ENCODE data around the gene RNF212. TPM values are rescaled to one million over a fixed set of nuclear protein-coding genes. Genes with fewer than 3 reads are reported as not detected.

RNF212 gene
- total and polyA plus RNA-seq, 4 donors, result 3.5 to 8.8 (median 5.3) TPM

DNA sequence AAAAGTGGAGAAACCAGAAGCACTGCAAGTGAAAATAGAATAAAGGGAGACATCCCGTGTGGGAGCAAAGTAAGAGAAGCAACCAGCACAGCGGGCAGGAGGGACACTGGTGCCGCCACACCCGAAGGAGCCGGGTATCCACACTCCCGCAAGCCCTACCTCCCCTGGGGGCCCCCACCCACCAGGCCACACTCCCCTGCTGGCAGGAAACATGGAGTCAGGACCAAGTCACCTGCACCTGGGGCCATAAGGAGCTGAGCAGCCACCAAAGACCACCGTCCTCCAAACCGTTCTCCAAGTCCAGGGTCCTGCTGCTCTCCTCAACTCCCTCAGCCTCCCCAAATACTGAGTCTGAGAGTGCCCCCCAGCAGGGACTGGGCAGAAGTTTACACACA, 71.4 kb downstream of the RNF212 start:
- 61 to 76% methylated on average over 8 of the region's 8 CpGs for WGBS, 2 donors
- H3K9ac ChIP-seq (ENCODE audit: insufficient read depth in 1 of 2, low read length in 2 of 2), result peak overlapping the region in 1 of 2 donors; percentile 65
- no peak for TF ChIP-seq CTCF (IDR thresholded peaks at IDR 0.05; ENCODE audit: control extremely low read depth, extremely low read depth)
- H3K4me3 ChIP-seq, result no peak overlapping the region
- no peak overlapping the region for H3K27ac ChIP-seq (ENCODE audit: low read depth in 1 of 2, low read length in 1 of 2)
- H3K9me3 ChIP-seq (ENCODE audit: control insufficient read depth in 4 of 4, insufficient read depth in 3 of 4, low read length in 3 of 4), result no peaks in the 10 kb centered on the region
- no peak for DNase-seq
- no peak for ATAC-seq (ENCODE audit: insufficient read depth, low FRiP score)
- peaks cover 2 to 18% (median 4%) of the 10 kb centered on the region in 3 donors for H3K27me3 ChIP-seq (ENCODE audit: control insufficient read depth in 3 of 3, insufficient read depth in 3 of 3, low read length in 2 of 3)
- H3K36me3 ChIP-seq (ENCODE audit: control insufficient read depth in 4 of 4, insufficient read depth in 4 of 4, low read length in 4 of 4), result no peaks in the 10 kb centered on the region
- H3K4me1 ChIP-seq (ENCODE audit: control insufficient read depth in 5 of 5, insufficient read depth in 5 of 5, low read length in 5 of 5), result peaks cover 0 to 50% (median 18%) of the 10 kb centered on the region in 5 donors

DNA sequence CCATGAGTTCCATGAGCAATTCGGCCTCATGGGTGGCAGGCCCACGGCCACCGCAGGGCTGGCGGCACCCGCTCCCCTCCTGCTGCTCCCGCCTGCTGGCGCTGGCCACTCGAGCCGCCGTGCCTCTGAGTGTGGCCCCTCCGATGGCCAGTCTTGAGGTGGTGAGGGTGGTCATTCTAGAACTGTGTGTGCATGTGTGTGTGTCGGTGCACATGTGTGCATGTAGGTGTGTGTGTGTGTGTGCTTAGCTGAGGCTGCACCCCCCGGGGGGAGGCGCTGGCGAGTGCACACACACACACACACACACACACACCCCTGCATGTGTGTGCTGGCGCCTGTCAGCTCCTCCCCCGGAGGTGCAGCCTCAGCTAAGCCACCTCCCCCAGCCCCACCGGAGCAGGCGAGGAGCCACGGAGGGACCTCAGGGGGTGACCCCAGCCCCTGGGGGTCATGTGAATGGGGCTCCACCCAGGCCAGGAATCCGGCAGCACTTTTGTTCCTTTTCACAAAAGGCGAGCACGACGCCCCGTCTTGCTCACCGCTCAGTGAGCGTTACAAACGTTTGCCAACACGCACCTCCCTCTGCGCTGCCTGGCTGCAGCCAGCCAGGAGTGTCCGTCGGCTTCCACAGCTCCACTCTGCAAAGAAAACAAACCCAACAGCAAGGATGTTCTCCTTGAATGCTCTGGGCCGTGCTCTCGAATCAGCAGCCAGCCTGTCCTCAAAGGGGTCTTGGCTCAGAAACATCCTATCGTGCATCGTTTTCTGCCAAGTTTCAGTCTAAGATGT, 72.0 kb downstream of the RNF212 start:
- Histone ChIP-seq H3K27ac (ENCODE audit: low read depth in 1 of 2, low read length in 1 of 2) (no peak overlapping the region), H3K9ac (ENCODE audit: insufficient read depth in 1 of 2, low read length in 2 of 2) (peak overlapping the region in 1 of 2 donors; percentile 65), H3K4me3 (no peak overlapping the region), H3K4me1 (ENCODE audit: control insufficient read depth in 5 of 5, insufficient read depth in 5 of 5, low read length in 5 of 5) (peaks cover 0 to 55% (median 16%) of the 10 kb centered on the region in 5 donors), H3K36me3 (ENCODE audit: control insufficient read depth in 4 of 4, insufficient read depth in 4 of 4, low read length in 4 of 4) (no peaks in the 10 kb centered on the region), H3K27me3 (ENCODE audit: control insufficient read depth in 3 of 3, insufficient read depth in 3 of 3, low read length in 2 of 3) (peaks cover 2 to 18% (median 4%) of the 10 kb centered on the region in 3 donors), H3K9me3 (ENCODE audit: control insufficient read depth in 4 of 4, insufficient read depth in 3 of 4, low read length in 3 of 4) (no peaks in the 10 kb centered on the region)
- WGBS, 2 donors, result 43 to 53% methylated on average over 36 of the region's 36 CpGs
- ATAC-seq (ENCODE audit: insufficient read depth, low FRiP score), result no peak
- DNase-seq, result peak; percentile 49 to 85 (median 66)
- TF ChIP-seq CTCF (IDR thresholded peaks at IDR 0.05; ENCODE audit: control extremely low read depth, extremely low read depth), result no peak

- H3K4me3 ChIP-seq, result no peak overlapping the region
- peaks cover 2 to 17% (median 4%) of the 10 kb centered on the region in 3 donors for H3K27me3 ChIP-seq (ENCODE audit: control insufficient read depth in 3 of 3, insufficient read depth in 3 of 3, low read length in 2 of 3)
- 86 to 93% methylated on average over 21 of the region's 21 CpGs for WGBS, 2 donors
- H3K27ac ChIP-seq (ENCODE audit: low read depth in 1 of 2, low read length in 1 of 2), result no peak overlapping the region
- DNase-seq (no peak), ATAC-seq (ENCODE audit: insufficient read depth, low FRiP score) (no peak)
- H3K4me1 ChIP-seq (ENCODE audit: control insufficient read depth in 5 of 5, insufficient read depth in 5 of 5, low read length in 5 of 5), result peaks cover 0 to 60% (median 16%) of the 10 kb centered on the region in 5 donors
- H3K9me3 ChIP-seq (ENCODE audit: control insufficient read depth in 4 of 4, insufficient read depth in 3 of 4, low read length in 3 of 4), result no peaks in the 10 kb centered on the region
- no peak overlapping the region for H3K9ac ChIP-seq (ENCODE audit: insufficient read depth in 1 of 2, low read length in 2 of 2)
- no peak for TF ChIP-seq CTCF (IDR thresholded peaks at IDR 0.05; ENCODE audit: control extremely low read depth, extremely low read depth)
- H3K36me3 ChIP-seq (ENCODE audit: control insufficient read depth in 4 of 4, insufficient read depth in 4 of 4, low read length in 4 of 4), result no peaks in the 10 kb centered on the region
These were observed 72.8 kb downstream of the RNF212 start for GRCh38 chr4:1040344-1041146.

All from lung (tissue), 12 donors.